NCI-H1105 treated with DMSO at 0.1 percent for 48 hours (cell line): ENCODE results near the gene DIS3.
"Not testable (repeated sequence)": the region's sequence is repeated elsewhere in the genome, so short reads cannot be mapped to it uniquely, and the experiment has no call there.

Source experiments
- DNase-seq: peaks from one replicate; lab custom pipeline; 2025; lab: John Stamatoyannopoulos, UW

Gene DIS3

GRCh38 chr13:72751220-72751619 lies 30.5 kb downstream of the DIS3 start:
- DNase-seq, result no peak

- no peak for DNase-seq
Observed at GRCh38 chr13:72745260-72745659, 36.4 kb downstream of the DIS3 start.

GRCh38 chr13:72740015-72740414 lies 41.7 kb downstream of the DIS3 start:
- DNase-seq, result no peak

- DNase-seq, result no peak
Observed at GRCh38 chr13:72737033-72737432, 44.7 kb downstream of the DIS3 start.

- no peak for DNase-seq
Observed at GRCh38 chr13:72728290-72728605, 53.5 kb downstream of the DIS3 start.

- DNase-seq, result peak; percentile 91
Observed at GRCh38 chr13:72727417-72728289, 54.0 kb downstream of the DIS3 start, which contains the start of the genes BORA and MZT1. BORA (plus strand) TSS chr13:72727923; CDS start chr13:72728941, 1,018 bp downstream. MZT1 (minus strand) TSS chr13:72727629; CDS start chr13:72727602, 27 bp downstream.

GRCh38 chr13:72726726-72727416 lies 54.8 kb downstream of the DIS3 start:
- peak; percentile 8 for DNase-seq

GRCh38 chr13:72726185-72726584 lies 55.5 kb downstream of the DIS3 start:
- not testable (repeated sequence) for DNase-seq

- no peak for DNase-seq
Observed at GRCh38 chr13:72716776-72717175, 64.9 kb downstream of the DIS3 start.
